AG04450 (cell line): ENCODE results near the gene GPR148. TPM values are rescaled to one million over a fixed set of nuclear protein-coding genes. Genes with fewer than 3 reads are reported as not detected.

Experiments used
- CTCF ChIA-PET: fragments of 300-600, 350-600 bp; formaldehyde crosslinking; extraction: SDS; loops from one replicate; lab custom pipeline; 2022; ENCODE audit warnings: antibody characterized with exemption, inconsistent platforms; lab: Charles Lee
- POLR2A ChIA-PET: fragments of 350-600 bp; formaldehyde crosslinking; extraction: SDS; loops from one replicate; lab custom pipeline; 2021; ENCODE audit warnings: antibody characterized with exemption, inconsistent platforms; lab: Yijun Ruan, JAX
- DNase-seq: peaks from one replicate; pipeline ENCODE4 v3.0.0-alpha.2; 2011; ENCODE audit warnings: low read depth, low spot score
- H3K27ac ChIP-seq: one replicate; pipeline ENCODE4 v1.5.1; 2012; ENCODE audit warnings: low read depth, low read length, control low read depth
- H3K27me3 ChIP-seq: one replicate; pipeline ENCODE4 v1.6.0; 2012; ENCODE audit warnings: low read length; ENCODE audit not compliant: control insufficient read depth, insufficient read depth
- H3K4me3 ChIP-seq: 2 replicates; pipeline ENCODE4 v1.5.1; 2011; ENCODE audit warnings: mild to moderate bottlenecking, low read depth, low read length, control low read depth
- H3K9me3 ChIP-seq: 2 replicates; pipeline ENCODE4 v1.5.1; 2012; ENCODE audit warnings: low read length; ENCODE audit not compliant: control insufficient read depth, insufficient read depth
- CTCF ChIP-seq: IDR thresholded peaks from 2 replicates; pipeline ENCODE4 v1.5.1; 2011; ENCODE audit warnings: low read depth, low read length, control low read depth, inconsistent platforms
- polyA plus RNA-seq: library from polyadenylated mRNA; depleted of rRNA; stranded (reverse); fragments of >200 nt; gene quantifications from 2 replicates; pipeline ENCODE4 v1.2.3, GENCODE V29; 2011

Gene GPR148
- polyA plus RNA-seq, 1 experiment: not detected

GRCh38 chr2:130740671-130741070 is 11.8 kb downstream of the GPR148 start:
- H3K9me3 ChIP-seq: peaks cover 3% of the 10 kb centered on the region; the same call in 1 of the 2 replicates
- CTCF ChIA-PET: no interaction called here
- TF ChIP-seq CTCF: no peak
- H3K27me3 ChIP-seq: peaks cover 3% of the 10 kb centered on the region
- POLR2A ChIA-PET: no interaction called here
- H3K4me3 ChIP-seq: no peak overlapping the region
- DNase-seq: no peak
- H3K27ac ChIP-seq: no peak overlapping the region

- Histone ChIP-seq H3K9me3 (no peaks in the 10 kb centered on the region), H3K4me3 (no peak overlapping the region), H3K27ac (no peak overlapping the region), H3K27me3 (peaks cover 3% of the 10 kb centered on the region)
- no peak for DNase-seq
- no peak for TF ChIP-seq CTCF
- ChIA-PET POLR2A (no interaction called here), CTCF (no interaction called here)
Observed at GRCh38 chr2:130743278-130743677, 14.4 kb downstream of the GPR148 start.

- POLR2A ChIA-PET: no interaction called here
- Histone ChIP-seq H3K27ac (no peak overlapping the region), H3K4me3 (no peak overlapping the region), H3K27me3 (peaks cover 3% of the 10 kb centered on the region), H3K9me3 (no peaks in the 10 kb centered on the region)
- DNase-seq: no peak
- CTCF ChIA-PET: no interaction called here
- TF ChIP-seq CTCF: no peak
Observed at GRCh38 chr2:130744287-130745117, 15.6 kb downstream of the GPR148 start.

- Histone ChIP-seq H3K4me3 (no peak overlapping the region), H3K27ac (no peak overlapping the region), H3K27me3 (no peaks in the 10 kb centered on the region), H3K9me3 (no peaks in the 10 kb centered on the region)
- no peak for TF ChIP-seq CTCF
- ChIA-PET POLR2A (no interaction called here), CTCF (no interaction called here)
- no peak for DNase-seq
Observed at GRCh38 chr2:130749078-130749477, 20.2 kb downstream of the GPR148 start.

GRCh38 chr2:130749641-130750040 is 20.8 kb downstream of the GPR148 start:
- ChIA-PET POLR2A (no interaction called here), CTCF (no interaction called here)
- no peak overlapping the region for H3K4me3 ChIP-seq
- no peak for DNase-seq
- no peak for TF ChIP-seq CTCF
- no peaks in the 10 kb centered on the region for H3K9me3 ChIP-seq
- H3K27ac ChIP-seq: no peak overlapping the region
- H3K27me3 ChIP-seq: no peaks in the 10 kb centered on the region
